ENCODE data around the gene ARRB1.
A peak's percentile ranks its signal among the peaks of the same experiment; 100 is the strongest.

The ARRB1 gene

GRCh38 chr11:75330291-75330690 is 21.2 kb downstream of the ARRB1 start:
- CTCF ChIA-PET: interaction anchor here (0.6 to 4.3 kb wide), 5 partner anchors 51 to 275 kb away, joined by 4 to 40 read pairs (median 4); no protein-coding TSS in a partner anchor
- no peaks in the 10 kb centered on the region for H3K9me3 ChIP-seq (ENCODE audit: control insufficient read depth, insufficient read depth, low read depth, low read length)
- H3K36me3 ChIP-seq (ENCODE audit: control insufficient read depth in 2 of 2, insufficient read depth in 1 of 2, low read length in 2 of 2): no peaks in the 10 kb centered on the region
- no peak overlapping the region for H3K27ac ChIP-seq (ENCODE audit: extremely low read depth, low read depth, low read length)
- POLR2A ChIA-PET: interaction anchor here (1.1 kb wide), 1 partner anchor 10 kb away, joined by 3 read pairs; no protein-coding TSS in a partner anchor
- H3K4me3 ChIP-seq (ENCODE audit: low read depth, low read length): no peak overlapping the region
- no peaks in the 10 kb centered on the region for H3K4me1 ChIP-seq (ENCODE audit: control insufficient read depth, insufficient read depth, low read length)
- TF ChIP-seq ZNF677 (tag by site-specific recombination; IDR thresholded peaks at IDR 0.05): no peak
- TF ChIP-seq KLF1 (tag by site-specific recombination; IDR thresholded peaks at IDR 0.05): peak; percentile 71

- CTCF ChIA-PET: interaction anchor here (0.6 to 4.3 kb wide), 4 partner anchors 46 to 471 kb away, joined by 3 to 40 read pairs (median 3); no protein-coding TSS in a partner anchor
- no peaks in the 10 kb centered on the region for H3K9me3 ChIP-seq (ENCODE audit: control insufficient read depth, insufficient read depth, low read depth, low read length)
- no peak overlapping the region for H3K4me3 ChIP-seq (ENCODE audit: low read depth, low read length)
- TF ChIP-seq ZNF24 (tag by site-specific recombination; IDR thresholded peaks at IDR 0.05) (no peak), ZNF184 (tag by site-specific recombination; IDR thresholded peaks at IDR 0.05) (no peak), ZBTB48 (tag by site-specific recombination; IDR thresholded peaks at IDR 0.05) (peak; percentile 26; the same call in 1 of the 2 replicates), ZNF426 (tag by site-specific recombination; IDR thresholded peaks at IDR 0.05) (no peak), GLI4 (tag by site-specific recombination; IDR thresholded peaks at IDR 0.05) (no peak), PRDM10 (tag by site-specific recombination; IDR thresholded peaks at IDR 0.05) (no peak), KLF9 (tag by site-specific recombination; IDR thresholded peaks at IDR 0.05; ENCODE audit: low read depth) (no peak), ZNF664 (tag by site-specific recombination; IDR thresholded peaks at IDR 0.05) (no peak), ZSCAN23 (tag by site-specific recombination; IDR thresholded peaks at IDR 0.05) (no peak), ZNF174 (tag by site-specific recombination; IDR thresholded peaks at IDR 0.05) (no peak), ZNF600 (tag by site-specific recombination; IDR thresholded peaks at IDR 0.05) (peak; percentile 33; the same call in 1 of the 2 replicates), ZNF19 (tag by site-specific recombination; IDR thresholded peaks at IDR 0.05; ENCODE audit: low read depth) (no peak), ZSCAN18 (tag by site-specific recombination; IDR thresholded peaks at IDR 0.05) (no peak), PRDM6 (tag by site-specific recombination; IDR thresholded peaks at IDR 0.05) (no peak), ZIC2 (tag by site-specific recombination; IDR thresholded peaks at IDR 0.05) (peak; percentile 25; the same call in 1 of the 2 replicates), PRDM4 (tag by site-specific recombination; IDR thresholded peaks at IDR 0.05) (peak; percentile 44; the same call in 1 of the 2 replicates), AEBP2 (tag by site-specific recombination; IDR thresholded peaks at IDR 0.05; ENCODE audit: borderline replicate concordance) (no peak), ZNF654 (tag by site-specific recombination; IDR thresholded peaks at IDR 0.05; ENCODE audit: low read depth) (peak; percentile 56), ZNF362 (tag by site-specific recombination; IDR thresholded peaks at IDR 0.05) (peak; percentile 67)
Measured at GRCh38 chr11:75328426-75329277, 22.8 kb downstream of the ARRB1 start.

More at GRCh38 chr11:75328426-75329277, 22.8 kb downstream of the ARRB1 start:
- Histone ChIP-seq H3K4me1 (ENCODE audit: control insufficient read depth, insufficient read depth, low read length) (no peaks in the 10 kb centered on the region), H3K36me3 (ENCODE audit: control insufficient read depth in 2 of 2, insufficient read depth in 1 of 2, low read length in 2 of 2) (no peaks in the 10 kb centered on the region), H3K27ac (ENCODE audit: extremely low read depth, low read depth, low read length) (no peak overlapping the region)
- POLR2A ChIA-PET: no interaction called here
